ENCODE data around the gene SNX17. TPM values are rescaled to one million over a fixed set of nuclear protein-coding genes. Genes with fewer than 3 reads are reported as not detected.
"Not testable (repeated sequence)": the region's sequence is repeated elsewhere in the genome, so short reads cannot be mapped to it uniquely, and the experiment has no call there.

SNX17 gene
- total and polyA plus RNA-seq, 2 of the 13 experiments (the other 11 are each of a cell fraction or from before 2014, with no cell fraction given), result 75.0 to 109 TPM

GRCh38 chr2:27422958-27423357 lies 52.5 kb downstream of the SNX17 start:
- Histone ChIP-seq H4K20me1 (ENCODE audit: insufficient read depth, low read length) (no peaks in the 10 kb centered on the region), H3K79me2 (ENCODE audit: insufficient read depth, low read length) (no peaks in the 10 kb centered on the region), H3K9me3 (ENCODE audit: low read length) (no peaks in the 10 kb centered on the region), H3K27me3 (ENCODE audit: control insufficient read depth in 1 of 2, insufficient read depth in 2 of 2, low read length in 2 of 2) (no peaks in the 10 kb centered on the region), H3K4me3 (replicated peaks in 1 of 3; ENCODE audit: insufficient read depth in 1 of 3, low read depth in 2 of 3, low read length in 3 of 3) (no peak overlapping the region), H3K4me2 (ENCODE audit: low read depth, low read length) (no peak overlapping the region), H3K27ac (ENCODE audit: extremely low read length, insufficient read depth, low read length) (no peak overlapping the region), H3K36me3 (replicated peaks in 1 of 2; ENCODE audit: control insufficient read depth in 1 of 2, insufficient read depth in 2 of 2, low read length in 2 of 2) (no peaks in the 10 kb centered on the region), H3K4me1 (ENCODE audit: insufficient read depth, low read length) (peaks cover 54% of the 10 kb centered on the region), H3K9ac (ENCODE audit: insufficient read depth, low read depth, low read length) (no peak overlapping the region), H2AFZ (ENCODE audit: low read length) (no peak overlapping the region)
- intact Hi-C loops (cut with micrococcal nuclease; ENCODE audit: unreplicated experiment), result no loop called here
- FAIRE-seq (no peak), DNase-seq (ENCODE audit: low spot score) (no peak), ATAC-seq (no peak)
- BruUV-seq (replicated peaks), result no TSS peak
- no peak for TF ChIP-seq ZFP41 (CRISPR knock-in tag; IDR thresholded peaks at IDR 0.05; ENCODE audit: borderline replicate concordance)
- in situ Hi-C loops (cut with HindIII; ENCODE audit: extremely low pct_ligation_motif_present, low pct_unique_long_range_greater_than_20kb), result no loop called here
- 47% methylated on average over 3 of the region's 3 CpGs for WGBS (ENCODE audit: low lambda C conversion rate)
- ChIA-PET POLR2A (no interaction called here), CTCF (ENCODE audit: low intra/inter-chr PET ratio, low total read pairs) (no interaction called here)

GRCh38 chr2:27425039-27425438 lies 54.6 kb downstream of the SNX17 start:
- H3K27ac ChIP-seq (ENCODE audit: extremely low read length, insufficient read depth, low read length); intact Hi-C loops (cut with micrococcal nuclease; ENCODE audit: unreplicated experiment); ATAC-seq; H3K9me3 ChIP-seq (ENCODE audit: low read length); H2AFZ ChIP-seq (ENCODE audit: low read length); H3K27me3 ChIP-seq (ENCODE audit: control insufficient read depth in 1 of 2, insufficient read depth in 2 of 2, low read length in 2 of 2); H3K36me3 ChIP-seq (replicated peaks in 1 of 2; ENCODE audit: control insufficient read depth in 1 of 2, insufficient read depth in 2 of 2, low read length in 2 of 2); H3K9ac ChIP-seq (ENCODE audit: insufficient read depth, low read depth, low read length); BruUV-seq (replicated peaks); in situ Hi-C loops (cut with HindIII; ENCODE audit: extremely low pct_ligation_motif_present, low pct_unique_long_range_greater_than_20kb); CTCF ChIA-PET (ENCODE audit: low intra/inter-chr PET ratio, low total read pairs); FAIRE-seq: not testable (repeated sequence)
- Histone ChIP-seq H3K4me1 (ENCODE audit: insufficient read depth, low read length) (peaks cover 53% of the 10 kb centered on the region), H4K20me1 (ENCODE audit: insufficient read depth, low read length) (peaks cover 10% of the 10 kb centered on the region), H3K4me2 (ENCODE audit: low read depth, low read length) (peak overlapping the region; percentile 36; the same call in 1 of the 2 replicates), H3K79me2 (ENCODE audit: insufficient read depth, low read length) (peaks cover 10% of the 10 kb centered on the region), H3K4me3 (replicated peaks in 1 of 3; ENCODE audit: insufficient read depth in 1 of 3, low read depth in 2 of 3, low read length in 3 of 3) (peak overlapping the region in 1 of 3 experiments; percentile 24; a peak in 1 of 6 replicates)
- DNase-seq (ENCODE audit: low spot score), result peak; percentile 44
- POLR2A ChIA-PET, result interaction anchor here (0.8 to 2.1 kb wide), 2 partner anchors 15 to 68 kb away, joined by 3 to 9 read pairs; partner anchors contain the start of genes GTF3C2 and PPM1G
- 19% methylated on average over 10 of the region's 10 CpGs for WGBS (ENCODE audit: low lambda C conversion rate)
- peak; percentile 12; the same call in 1 of the 2 replicates for TF ChIP-seq MED1 (CRISPR knock-in tag; IDR thresholded peaks at IDR 0.05)
- TF ChIP-seq SRF (IDR thresholded peaks at IDR 0.05; ENCODE audit: low read depth, low read length), result 0 out of 2 replicates have a peak, but pooled peaks have one; percentile 20
- 0 out of 2 replicates have a peak, but pooled peaks have one; percentile 34 for TF ChIP-seq ZMYM4 (CRISPR knock-in tag; IDR thresholded peaks at IDR 0.05)
- TF ChIP-seq ZMYM2 (CRISPR knock-in tag; IDR thresholded peaks at IDR 0.05), result 0 out of 2 replicates have a peak, but pooled peaks have one; percentile 60
- peak; percentile 46; the same call in 1 of the 2 replicates for TF ChIP-seq ZNF460 (CRISPR knock-in tag; IDR thresholded peaks at IDR 0.05; ENCODE audit: borderline replicate concordance)
- TF ChIP-seq HNF1B (CRISPR knock-in tag; IDR thresholded peaks at IDR 0.05), result 0 out of 2 replicates have a peak, but pooled peaks have one; percentile 6
- peak; percentile 50; the same call in 1 of the 2 replicates for TF ChIP-seq TBX2 (CRISPR knock-in tag; IDR thresholded peaks at IDR 0.05; ENCODE audit: borderline replicate concordance)
- peak; percentile 28; the same call in 1 of the 2 replicates for TF ChIP-seq PITX1 (CRISPR knock-in tag; IDR thresholded peaks at IDR 0.05)
- TF ChIP-seq HNF1A (IDR thresholded peaks at IDR 0.05; ENCODE audit: low read depth), result peak; percentile 89
- TF ChIP-seq HNF1A (CRISPR knock-in tag; IDR thresholded peaks at IDR 0.05; ENCODE audit: borderline replicate concordance), result peak; percentile 88
- TF ChIP-seq ADNP (CRISPR knock-in tag; IDR thresholded peaks at IDR 0.05), result peak; percentile 75; the same call in 1 of the 2 replicates

Measured in HepG2 (cell line).